ENCODE data around the gene C1orf210.

The C1orf210 gene

GRCh38 chr1:43309405-43310025 is 24.1 kb upstream of the C1orf210 start:
- Histone ChIP-seq H3K27me3 (ENCODE audit: control insufficient read depth, insufficient read depth, low read length) (no peaks in the 10 kb centered on the region), H3K4me3 (ENCODE audit: low read length) (no peak overlapping the region)

GRCh38 chr1:43308635-43309404 is 23.4 kb upstream of the C1orf210 start:
- Histone ChIP-seq H3K27ac (ENCODE audit: low read length) (no peak overlapping the region), H3K9me3 (ENCODE audit: control insufficient read depth, low read depth, low read length) (no peaks in the 10 kb centered on the region), H3K36me3 (ENCODE audit: control insufficient read depth, low read depth, low read length) (no peaks in the 10 kb centered on the region), H3K4me1 (ENCODE audit: control insufficient read depth, low read depth, low read length) (no peaks in the 10 kb centered on the region), H3K9ac (ENCODE audit: low read length) (no peak overlapping the region), H3K27me3 (ENCODE audit: control insufficient read depth, insufficient read depth, low read length) (no peaks in the 10 kb centered on the region), H3K4me3 (ENCODE audit: low read length) (no peak overlapping the region)

More at GRCh38 chr1:43309405-43310025, 24.1 kb upstream of the C1orf210 start:
- Histone ChIP-seq H3K36me3 (ENCODE audit: control insufficient read depth, low read depth, low read length) (no peaks in the 10 kb centered on the region), H3K4me1 (ENCODE audit: control insufficient read depth, low read depth, low read length) (no peaks in the 10 kb centered on the region), H3K9ac (ENCODE audit: low read length) (no peak overlapping the region), H3K27ac (ENCODE audit: low read length) (no peak overlapping the region), H3K9me3 (ENCODE audit: control insufficient read depth, low read depth, low read length) (no peaks in the 10 kb centered on the region)

GRCh38 chr1:43307458-43308158 is 22.2 kb upstream of the C1orf210 start:
- no peaks in the 10 kb centered on the region for H3K27me3 ChIP-seq (ENCODE audit: control insufficient read depth, insufficient read depth, low read length)
- no peak overlapping the region for H3K9ac ChIP-seq (ENCODE audit: low read length)
- H3K4me3 ChIP-seq (ENCODE audit: low read length) = no peak overlapping the region
- no peaks in the 10 kb centered on the region for H3K9me3 ChIP-seq (ENCODE audit: control insufficient read depth, low read depth, low read length)
- H3K36me3 ChIP-seq (ENCODE audit: control insufficient read depth, low read depth, low read length) = no peaks in the 10 kb centered on the region
- no peaks in the 10 kb centered on the region for H3K4me1 ChIP-seq (ENCODE audit: control insufficient read depth, low read depth, low read length)
- no peak overlapping the region for H3K27ac ChIP-seq (ENCODE audit: low read length)

- no peak overlapping the region for H3K27ac ChIP-seq (ENCODE audit: low read length)
- H3K9me3 ChIP-seq (ENCODE audit: control insufficient read depth, low read depth, low read length) = no peaks in the 10 kb centered on the region
- H3K27me3 ChIP-seq (ENCODE audit: control insufficient read depth, insufficient read depth, low read length) = no peaks in the 10 kb centered on the region
- H3K9ac ChIP-seq (ENCODE audit: low read length) = no peak overlapping the region
- no peaks in the 10 kb centered on the region for H3K4me1 ChIP-seq (ENCODE audit: control insufficient read depth, low read depth, low read length)
- no peaks in the 10 kb centered on the region for H3K36me3 ChIP-seq (ENCODE audit: control insufficient read depth, low read depth, low read length)
- no peak overlapping the region for H3K4me3 ChIP-seq (ENCODE audit: low read length)
These were observed 21.5 kb upstream of the C1orf210 start for GRCh38 chr1:43306688-43307457.

- Histone ChIP-seq H3K9ac (ENCODE audit: low read length) (no peak overlapping the region), H3K9me3 (ENCODE audit: control insufficient read depth, low read depth, low read length) (no peaks in the 10 kb centered on the region), H3K4me1 (ENCODE audit: control insufficient read depth, low read depth, low read length) (no peaks in the 10 kb centered on the region), H3K4me3 (ENCODE audit: low read length) (no peak overlapping the region), H3K27ac (ENCODE audit: low read length) (no peak overlapping the region), H3K27me3 (ENCODE audit: control insufficient read depth, insufficient read depth, low read length) (no peaks in the 10 kb centered on the region), H3K36me3 (ENCODE audit: control insufficient read depth, low read depth, low read length) (no peaks in the 10 kb centered on the region)
These were observed 20.7 kb upstream of the C1orf210 start for GRCh38 chr1:43305926-43306687.

- Histone ChIP-seq H3K27me3 (ENCODE audit: control insufficient read depth, insufficient read depth, low read length) (no peaks in the 10 kb centered on the region), H3K9me3 (ENCODE audit: control insufficient read depth, low read depth, low read length) (no peaks in the 10 kb centered on the region), H3K9ac (ENCODE audit: low read length) (no peak overlapping the region), H3K36me3 (ENCODE audit: control insufficient read depth, low read depth, low read length) (no peaks in the 10 kb centered on the region), H3K4me1 (ENCODE audit: control insufficient read depth, low read depth, low read length) (no peaks in the 10 kb centered on the region), H3K27ac (ENCODE audit: low read length) (no peak overlapping the region), H3K4me3 (ENCODE audit: low read length) (no peak overlapping the region)
These were observed 20.1 kb upstream of the C1orf210 start for GRCh38 chr1:43305461-43305860.

GRCh38 chr1:43304771-43305300 is 19.5 kb upstream of the C1orf210 start:
- Histone ChIP-seq H3K27ac (ENCODE audit: low read length) (no peak overlapping the region), H3K4me1 (ENCODE audit: control insufficient read depth, low read depth, low read length) (no peaks in the 10 kb centered on the region), H3K4me3 (ENCODE audit: low read length) (no peak overlapping the region), H3K9me3 (ENCODE audit: control insufficient read depth, low read depth, low read length) (no peaks in the 10 kb centered on the region), H3K9ac (ENCODE audit: low read length) (no peak overlapping the region), H3K27me3 (ENCODE audit: control insufficient read depth, insufficient read depth, low read length) (no peaks in the 10 kb centered on the region), H3K36me3 (ENCODE audit: control insufficient read depth, low read depth, low read length) (no peaks in the 10 kb centered on the region)

- H3K36me3 ChIP-seq (ENCODE audit: control insufficient read depth, low read depth, low read length) = no peaks in the 10 kb centered on the region
- H3K4me3 ChIP-seq (ENCODE audit: low read length) = no peak overlapping the region
- no peaks in the 10 kb centered on the region for H3K27me3 ChIP-seq (ENCODE audit: control insufficient read depth, insufficient read depth, low read length)
- H3K4me1 ChIP-seq (ENCODE audit: control insufficient read depth, low read depth, low read length) = no peaks in the 10 kb centered on the region
- no peaks in the 10 kb centered on the region for H3K9me3 ChIP-seq (ENCODE audit: control insufficient read depth, low read depth, low read length)
- H3K27ac ChIP-seq (ENCODE audit: low read length) = no peak overlapping the region
- no peak overlapping the region for H3K9ac ChIP-seq (ENCODE audit: low read length)
These were observed 18.9 kb upstream of the C1orf210 start for GRCh38 chr1:43304314-43304681.

GRCh38 chr1:43303471-43304313 is 18.3 kb upstream of the C1orf210 start:
- H3K27ac ChIP-seq (ENCODE audit: low read length) = no peak overlapping the region
- no peaks in the 10 kb centered on the region for H3K9me3 ChIP-seq (ENCODE audit: control insufficient read depth, low read depth, low read length)

GRCh38 chr1:43302721-43303470 is 17.5 kb upstream of the C1orf210 start:
- Histone ChIP-seq H3K4me3 (ENCODE audit: low read length) (no peak overlapping the region), H3K36me3 (ENCODE audit: control insufficient read depth, low read depth, low read length) (no peaks in the 10 kb centered on the region), H3K9ac (ENCODE audit: low read length) (no peak overlapping the region), H3K9me3 (ENCODE audit: control insufficient read depth, low read depth, low read length) (no peaks in the 10 kb centered on the region), H3K27me3 (ENCODE audit: control insufficient read depth, insufficient read depth, low read length) (no peaks in the 10 kb centered on the region), H3K27ac (ENCODE audit: low read length) (no peak overlapping the region), H3K4me1 (ENCODE audit: control insufficient read depth, low read depth, low read length) (no peaks in the 10 kb centered on the region)

More at GRCh38 chr1:43303471-43304313, 18.3 kb upstream of the C1orf210 start:
- H3K4me3 ChIP-seq (ENCODE audit: low read length) = no peak overlapping the region
- no peaks in the 10 kb centered on the region for H3K27me3 ChIP-seq (ENCODE audit: control insufficient read depth, insufficient read depth, low read length)
- no peaks in the 10 kb centered on the region for H3K4me1 ChIP-seq (ENCODE audit: control insufficient read depth, low read depth, low read length)
- no peaks in the 10 kb centered on the region for H3K36me3 ChIP-seq (ENCODE audit: control insufficient read depth, low read depth, low read length)
- no peak overlapping the region for H3K9ac ChIP-seq (ENCODE audit: low read length)

All from iPS-18a (cell line).